Left cardiac atrium (tissue), 4 donors: ENCODE measurements around the gene GOLGA6L25. TPM values are rescaled to one million over a fixed set of nuclear protein-coding genes. Genes with fewer than 3 reads are reported as not detected.
"Not testable (repeated sequence)": the region's sequence is repeated elsewhere in the genome, so short reads cannot be mapped to it uniquely, and the experiment has no call there.

Source experiments
- ATAC-seq, 2 donors: fragments of 200-7000 bp; cut with Tn5 transposase; one replicate each; pipeline ENCODE4 v1.9.1; 2020; ENCODE audit warnings: mild to moderate bottlenecking in 2 of 2, moderate library complexity in 2 of 2
- DNase-seq: peaks from one replicate; pipeline ENCODE4 v3.0.0-alpha.2; 2020
- intact Hi-C, 2 donors: fragments of 100-400 bp; cut with DNase I; formaldehyde crosslinking; loops; one replicate each; pipeline versions ENCODE4 v1.14.1 to v1.15.1; 2022 to 2023
- long read RNA-seq: library from polyadenylated mRNA; unstranded; transcript quantifications from one replicate; pipeline ENCODE4 v2.0.0, GENCODE V29; 2021
- total RNA-seq, 2 donors: library from RNA; stranded (reverse); fragmentation: NEBNext Ultra II Directional; extraction: Animal tissue kit (Norgen Biotek cat#: 25700); gene quantifications; one replicate each; pipeline ENCODE4 v1.2.1, GENCODE V29; 2021
- donor health status: DM: no; HTN: yes; CAD: no.
- donor health status: DM: no; HTN: yes; CAD: no; lungs with severe emphysema.
- donor health status: DM: yes; HTN: yes; CAD: no.
- donor health status: Dilated cardiomyopathy.

GOLGA6L25 gene
- not detected for total RNA-seq
- long read RNA-seq: 0 reads

GRCh38 chr15:28553268-28553667 lies at the start of gene GOLGA6L25:
Gene GOLGA6L25, plus strand, starts transcription at chr15:28553568. Its CDS starts 61 bp downstream, at chr15:28553629.
- intact Hi-C loops, ATAC-seq, DNase-seq: not testable (repeated sequence)

- DNase-seq, intact Hi-C loops: not testable (repeated sequence)
- peak; percentile 23 for ATAC-seq
Observed at GRCh38 chr15:28508217-28508889, 45.0 kb upstream of the GOLGA6L25 start.

GRCh38 chr15:28514128-28514527 lies 39.2 kb upstream of the GOLGA6L25 start:
- DNase-seq, intact Hi-C loops, ATAC-seq: not testable (repeated sequence)

- not testable (repeated sequence) for ATAC-seq
Observed at GRCh38 chr15:28515208-28515607, 38.2 kb upstream of the GOLGA6L25 start.

GRCh38 chr15:28532954-28533353 lies 20.4 kb upstream of the GOLGA6L25 start, which contains the start of gene GOLGA8G:
Gene GOLGA8G, minus strand, starts transcription at chr15:28532971. Its CDS starts 62 bp downstream, at chr15:28532909.
- ATAC-seq, intact Hi-C loops: not testable (repeated sequence)
- peak; percentile 6 for DNase-seq

More at GRCh38 chr15:28515208-28515607, 38.2 kb upstream of the GOLGA6L25 start:
- DNase-seq, intact Hi-C loops: not testable (repeated sequence)

GRCh38 chr15:28573351-28573750 lies 20.0 kb downstream of the GOLGA6L25 start:
- ATAC-seq, DNase-seq, intact Hi-C loops: not testable (repeated sequence)

GRCh38 chr15:28588977-28589606 lies 35.7 kb downstream of the GOLGA6L25 start:
- DNase-seq, intact Hi-C loops: not testable (repeated sequence)
- ATAC-seq: peak in 1 of 2 donors; percentile 72

- intact Hi-C loops, DNase-seq, ATAC-seq: not testable (repeated sequence)
Observed at GRCh38 chr15:28589769-28590168, 36.4 kb downstream of the GOLGA6L25 start.

GRCh38 chr15:28592395-28592794 lies 39.0 kb downstream of the GOLGA6L25 start:
- intact Hi-C loops, ATAC-seq, DNase-seq: not testable (repeated sequence)

GRCh38 chr15:28593424-28594129 lies 40.2 kb downstream of the GOLGA6L25 start:
- DNase-seq, intact Hi-C loops, ATAC-seq: not testable (repeated sequence)

GRCh38 chr15:28597471-28597870 lies 44.1 kb downstream of the GOLGA6L25 start:
- DNase-seq, intact Hi-C loops: not testable (repeated sequence)

GRCh38 chr15:28598209-28598608 lies 44.8 kb downstream of the GOLGA6L25 start:
- intact Hi-C loops, DNase-seq, ATAC-seq: not testable (repeated sequence)

More at GRCh38 chr15:28597471-28597870, 44.1 kb downstream of the GOLGA6L25 start:
- ATAC-seq: not testable (repeated sequence)

- intact Hi-C loops, DNase-seq: not testable (repeated sequence)
- ATAC-seq: peak in 1 of 2 donors; percentile 87
Observed at GRCh38 chr15:28602152-28602551, 48.8 kb downstream of the GOLGA6L25 start.

Other genes with a start within 250 kb of the GOLGA6L25 start
- gene HERC2, start 231.4 kb upstream of the GOLGA6L25 start, total RNA-seq: 10 to 100 TPM; 46.5 to 46.8 TPM
- not detected for gene GOLGA6L24, start 195.5 kb upstream of the GOLGA6L25 start, total RNA-seq
- gene GOLGA8F, start 174.9 kb upstream of the GOLGA6L25 start, total RNA-seq: not detected
- gene GOLGA8G, start 20.6 kb upstream of the GOLGA6L25 start, total RNA-seq: not detected
- gene GOLGA8M, start 158.9 kb downstream of the GOLGA6L25 start, total RNA-seq: 1 to 10 TPM; 2.5 to 2.9 TPM